ENCODE measurements around the gene TFEC.
"Not testable (repeated sequence)": the region's sequence is repeated elsewhere in the genome, so short reads cannot be mapped to it uniquely, and the experiment has no call there.

The TFEC gene

GRCh38 chr7:116024826-116025809 is 5.4 kb downstream of the TFEC start:
- TF ChIP-seq ZNF274 (IDR thresholded peaks at IDR 0.05; ENCODE audit: low read depth, low read length) = no peak
- TF ChIP-seq SUZ12 (IDR thresholded peaks at IDR 0.05; ENCODE audit: extremely low read depth, insufficient read depth, insufficient read length) = no peak
- no peak for DNase-seq (ENCODE audit: low read depth, low spot score)
- no peaks in the 10 kb centered on the region for H3K27me3 ChIP-seq (ENCODE audit: insufficient read depth, insufficient read length)
- no peaks in the 10 kb centered on the region for H3K4me1 ChIP-seq (ENCODE audit: insufficient read depth, insufficient read length)
- H3K4me3 ChIP-seq (ENCODE audit: insufficient read length, low read depth) = no peak overlapping the region
- no peaks in the 10 kb centered on the region for H3K36me3 ChIP-seq (ENCODE audit: insufficient read depth, insufficient read length, low read length)
- no peaks in the 10 kb centered on the region for H3K9me3 ChIP-seq (ENCODE audit: insufficient read depth, low read length)
- H3K9ac ChIP-seq (ENCODE audit: insufficient read length, low read depth) = no peak overlapping the region

- no peak for DNase-seq (ENCODE audit: low read depth, low spot score)
- Histone ChIP-seq H3K36me3 (ENCODE audit: insufficient read depth, insufficient read length, low read length) (no peaks in the 10 kb centered on the region), H3K27me3 (ENCODE audit: insufficient read depth, insufficient read length) (no peaks in the 10 kb centered on the region), H3K9me3 (ENCODE audit: insufficient read depth, low read length) (no peaks in the 10 kb centered on the region), H3K4me3 (ENCODE audit: insufficient read length, low read depth) (no peak overlapping the region), H3K4me1 (ENCODE audit: insufficient read depth, insufficient read length) (no peaks in the 10 kb centered on the region), H3K9ac (ENCODE audit: insufficient read length, low read depth) (no peak overlapping the region)
- TF ChIP-seq SUZ12 (IDR thresholded peaks at IDR 0.05; ENCODE audit: extremely low read depth, insufficient read depth, insufficient read length) (no peak), ZNF274 (IDR thresholded peaks at IDR 0.05; ENCODE audit: low read depth, low read length) (no peak)
These were observed 9.3 kb downstream of the TFEC start for GRCh38 chr7:116021237-116021636.

- TF ChIP-seq SUZ12 (IDR thresholded peaks at IDR 0.05; ENCODE audit: extremely low read depth, insufficient read depth, insufficient read length) (no peak), YY1 (IDR thresholded peaks at IDR 0.05; ENCODE audit: insufficient read depth, insufficient read length) (no peak), ZNF274 (IDR thresholded peaks at IDR 0.05; ENCODE audit: low read depth, low read length) (no peak)
- no peak overlapping the region for H3K9ac ChIP-seq (ENCODE audit: insufficient read length, low read depth)
These were observed 11.8 kb downstream of the TFEC start for GRCh38 chr7:116018731-116019130.

GRCh38 chr7:116013675-116014074 is 16.9 kb downstream of the TFEC start:
- TF ChIP-seq ZNF274 (IDR thresholded peaks at IDR 0.05; ENCODE audit: low read depth, low read length) (no peak), YY1 (IDR thresholded peaks at IDR 0.05; ENCODE audit: insufficient read depth, insufficient read length) (no peak), SUZ12 (IDR thresholded peaks at IDR 0.05; ENCODE audit: extremely low read depth, insufficient read depth, insufficient read length) (no peak)
- H3K27me3 ChIP-seq (ENCODE audit: insufficient read depth, insufficient read length) = no peaks in the 10 kb centered on the region
- H3K9ac ChIP-seq (ENCODE audit: insufficient read length, low read depth) = no peak overlapping the region
- peaks cover 5% of the 10 kb centered on the region; the same call in 1 of the 2 replicates for H3K9me3 ChIP-seq (ENCODE audit: insufficient read depth, low read length)
- no peaks in the 10 kb centered on the region for H3K36me3 ChIP-seq (ENCODE audit: insufficient read depth, insufficient read length, low read length)
- H3K4me1 ChIP-seq (ENCODE audit: insufficient read depth, insufficient read length) = no peaks in the 10 kb centered on the region
- H3K4me3 ChIP-seq (ENCODE audit: insufficient read length, low read depth) = no peak overlapping the region
- no peak for DNase-seq (ENCODE audit: low read depth, low spot score)

More at GRCh38 chr7:116018731-116019130, 11.8 kb downstream of the TFEC start:
- no peak overlapping the region for H3K4me3 ChIP-seq (ENCODE audit: insufficient read length, low read depth)
- no peaks in the 10 kb centered on the region for H3K36me3 ChIP-seq (ENCODE audit: insufficient read depth, insufficient read length, low read length)
- no peaks in the 10 kb centered on the region for H3K27me3 ChIP-seq (ENCODE audit: insufficient read depth, insufficient read length)
- DNase-seq (ENCODE audit: low read depth, low spot score) = no peak
- H3K9me3 ChIP-seq (ENCODE audit: insufficient read depth, low read length) = no peaks in the 10 kb centered on the region
- no peaks in the 10 kb centered on the region for H3K4me1 ChIP-seq (ENCODE audit: insufficient read depth, insufficient read length)

- peak; percentile 15 for DNase-seq (ENCODE audit: low read depth, low spot score)
These were observed 19.0 kb downstream of the TFEC start for GRCh38 chr7:116011584-116011983.

GRCh38 chr7:116004762-116005161 is 25.8 kb downstream of the TFEC start:
- H3K36me3 ChIP-seq (ENCODE audit: insufficient read depth, insufficient read length, low read length); H3K9me3 ChIP-seq (ENCODE audit: insufficient read depth, low read length); H3K9ac ChIP-seq (ENCODE audit: insufficient read length, low read depth); H3K4me1 ChIP-seq (ENCODE audit: insufficient read depth, insufficient read length); H3K27me3 ChIP-seq (ENCODE audit: insufficient read depth, insufficient read length); DNase-seq (ENCODE audit: low read depth, low spot score); H3K4me3 ChIP-seq (ENCODE audit: insufficient read length, low read depth): not testable (repeated sequence)

More at GRCh38 chr7:116011584-116011983, 19.0 kb downstream of the TFEC start:
- Histone ChIP-seq H3K4me3 (ENCODE audit: insufficient read length, low read depth) (no peak overlapping the region), H3K4me1 (ENCODE audit: insufficient read depth, insufficient read length) (no peaks in the 10 kb centered on the region), H3K27me3 (ENCODE audit: insufficient read depth, insufficient read length) (no peaks in the 10 kb centered on the region), H3K36me3 (ENCODE audit: insufficient read depth, insufficient read length, low read length) (no peaks in the 10 kb centered on the region), H3K9ac (ENCODE audit: insufficient read length, low read depth) (no peak overlapping the region), H3K9me3 (ENCODE audit: insufficient read depth, low read length) (peaks cover 5% of the 10 kb centered on the region; the same call in 1 of the 2 replicates)
- TF ChIP-seq YY1 (IDR thresholded peaks at IDR 0.05; ENCODE audit: insufficient read depth, insufficient read length) = no peak
- TF ChIP-seq SUZ12 (IDR thresholded peaks at IDR 0.05; ENCODE audit: extremely low read depth, insufficient read depth, insufficient read length) = no peak
- TF ChIP-seq ZNF274 (IDR thresholded peaks at IDR 0.05; ENCODE audit: low read depth, low read length) = no peak

GRCh38 chr7:115997221-115997620 is 33.3 kb downstream of the TFEC start:
- no peaks in the 10 kb centered on the region for H3K36me3 ChIP-seq (ENCODE audit: insufficient read depth, insufficient read length, low read length)
- no peak for DNase-seq (ENCODE audit: low read depth, low spot score)
- H3K4me3 ChIP-seq (ENCODE audit: insufficient read length, low read depth) = no peak overlapping the region
- no peaks in the 10 kb centered on the region for H3K4me1 ChIP-seq (ENCODE audit: insufficient read depth, insufficient read length)
- no peaks in the 10 kb centered on the region for H3K27me3 ChIP-seq (ENCODE audit: insufficient read depth, insufficient read length)
- H3K9ac ChIP-seq (ENCODE audit: insufficient read length, low read depth) = no peak overlapping the region
- H3K9me3 ChIP-seq (ENCODE audit: insufficient read depth, low read length) = no peaks in the 10 kb centered on the region
- no peak for TF ChIP-seq YY1 (IDR thresholded peaks at IDR 0.05; ENCODE audit: insufficient read depth, insufficient read length)
- no peak for TF ChIP-seq SUZ12 (IDR thresholded peaks at IDR 0.05; ENCODE audit: extremely low read depth, insufficient read depth, insufficient read length)
- TF ChIP-seq ZNF274 (IDR thresholded peaks at IDR 0.05; ENCODE audit: low read depth, low read length) = no peak
